MV-4-11 (cell line): ENCODE data around the gene EXOSC5.
"Not testable (repeated sequence)": the region's sequence is repeated elsewhere in the genome, so short reads cannot be mapped to it uniquely, and the experiment has no call there.

ENCODE experiments used
- DNase-seq: peaks from one replicate; lab custom pipeline; 2025; lab: John Stamatoyannopoulos, UW

The EXOSC5 gene

GRCh38 chr19:41397086-41398049, at the start of gene EXOSC5, which contains the start of gene BCKDHA:
TSS of gene EXOSC5 (minus strand) at chr19:41397359. CDS start at chr19:41397328, 31 bp downstream.
TSS of gene BCKDHA (plus strand) at chr19:41397818. CDS start at chr19:41397828, 10 bp downstream.
- DNase-seq, result peak; percentile 100

DNA sequence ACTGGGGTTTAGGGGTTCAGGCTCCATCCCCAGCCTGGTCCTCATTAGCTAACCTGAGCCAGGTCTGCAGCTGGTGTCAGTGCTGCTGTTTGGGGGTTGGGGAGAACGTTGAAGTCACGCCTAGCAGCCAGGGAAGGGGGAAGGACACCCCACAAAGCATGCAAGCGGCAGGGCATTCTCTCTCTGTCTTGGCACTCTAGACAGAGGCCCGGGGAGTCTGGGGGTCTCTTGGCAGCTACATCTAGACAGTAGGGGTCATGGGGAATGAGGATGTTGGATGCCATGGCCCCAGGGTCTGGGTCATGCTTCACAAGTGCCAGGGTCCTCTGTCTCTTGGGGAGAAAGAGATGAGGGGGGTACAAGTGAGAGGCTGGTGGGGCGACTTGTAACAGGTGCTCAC, 48.4 kb upstream of the EXOSC5 start:
- DNase-seq, result no peak

DNA sequence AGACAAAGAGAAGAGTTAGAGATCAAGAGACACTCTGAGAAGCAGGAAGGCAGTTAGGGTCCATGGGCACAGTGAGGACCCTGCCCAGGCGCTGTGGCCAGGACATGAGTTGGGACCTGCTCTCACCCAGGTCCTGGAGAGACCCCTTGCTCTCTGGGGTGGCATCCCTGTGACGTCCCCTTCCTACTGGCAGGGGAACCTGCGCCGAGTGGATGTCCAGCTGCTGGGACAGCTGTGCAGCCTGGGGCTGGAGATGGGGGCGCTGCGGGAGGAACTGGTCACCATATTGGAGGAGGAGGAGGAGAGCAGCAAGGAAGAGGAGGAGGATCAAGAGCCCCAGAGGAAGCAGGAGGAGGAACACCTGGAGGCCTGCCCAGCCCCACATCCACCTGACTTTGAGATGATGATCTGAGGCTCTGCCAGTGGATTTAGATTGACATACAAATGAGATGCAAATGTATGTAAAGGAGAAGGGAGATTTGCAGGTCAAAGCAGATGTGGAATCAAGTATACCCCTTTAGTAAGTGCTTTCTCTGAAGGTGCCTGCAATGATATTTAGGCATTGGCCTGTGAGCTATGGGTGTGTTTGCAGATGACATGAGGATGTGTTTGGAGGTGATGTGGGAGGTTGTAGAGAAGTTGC, 46.8 kb upstream of the EXOSC5 start:
- DNase-seq, result no peak

DNA sequence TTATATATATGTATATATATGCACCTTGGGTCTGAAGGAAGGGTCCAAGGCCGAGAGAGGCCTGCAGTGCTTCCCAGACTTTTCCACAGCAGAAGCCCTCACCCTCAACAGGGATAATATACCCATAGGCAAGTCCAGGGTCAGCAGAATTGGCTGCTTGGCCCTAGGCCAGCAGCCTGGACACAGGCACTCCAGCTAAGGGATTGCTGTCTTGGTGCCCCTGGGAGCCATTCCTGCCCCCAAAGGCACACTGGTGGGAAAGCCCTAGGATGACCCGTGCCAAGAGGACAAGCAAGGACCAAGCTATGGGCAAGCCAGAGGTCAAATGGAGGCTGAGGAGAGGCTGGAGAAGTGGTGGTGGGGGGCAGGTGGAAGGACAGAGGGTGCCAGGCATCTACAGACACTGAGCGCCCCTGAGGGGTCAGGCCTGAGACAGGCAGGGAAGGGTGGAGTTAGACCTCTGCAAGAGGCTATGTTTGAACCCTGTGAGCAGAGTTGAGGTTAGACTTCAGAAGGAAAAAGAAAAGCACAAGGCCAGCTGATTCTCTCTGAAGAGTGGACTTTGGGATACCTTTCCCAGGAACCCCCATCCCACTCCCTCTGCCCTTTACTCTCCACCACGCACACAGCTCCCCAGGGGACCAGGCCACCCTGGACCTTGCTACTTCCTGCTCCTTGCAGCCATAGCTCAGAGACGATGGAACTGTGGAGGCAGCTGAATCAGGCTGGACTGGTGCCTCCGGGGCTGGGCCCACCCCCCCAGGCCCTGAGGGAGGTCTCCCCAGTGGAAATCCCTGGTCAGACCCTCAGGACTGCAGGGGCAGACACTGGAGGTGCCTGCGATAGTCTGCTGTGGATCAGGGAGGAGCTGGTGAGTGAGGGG, 45.6 kb upstream of the EXOSC5 start, which contains the start of gene ERICH4:
ERICH4 (plus strand) TSS at position 684 of the 883 bp plus-strand sequence; CDS start at position 698, 14 bp downstream.
- DNase-seq, result peak; percentile 40

DNA sequence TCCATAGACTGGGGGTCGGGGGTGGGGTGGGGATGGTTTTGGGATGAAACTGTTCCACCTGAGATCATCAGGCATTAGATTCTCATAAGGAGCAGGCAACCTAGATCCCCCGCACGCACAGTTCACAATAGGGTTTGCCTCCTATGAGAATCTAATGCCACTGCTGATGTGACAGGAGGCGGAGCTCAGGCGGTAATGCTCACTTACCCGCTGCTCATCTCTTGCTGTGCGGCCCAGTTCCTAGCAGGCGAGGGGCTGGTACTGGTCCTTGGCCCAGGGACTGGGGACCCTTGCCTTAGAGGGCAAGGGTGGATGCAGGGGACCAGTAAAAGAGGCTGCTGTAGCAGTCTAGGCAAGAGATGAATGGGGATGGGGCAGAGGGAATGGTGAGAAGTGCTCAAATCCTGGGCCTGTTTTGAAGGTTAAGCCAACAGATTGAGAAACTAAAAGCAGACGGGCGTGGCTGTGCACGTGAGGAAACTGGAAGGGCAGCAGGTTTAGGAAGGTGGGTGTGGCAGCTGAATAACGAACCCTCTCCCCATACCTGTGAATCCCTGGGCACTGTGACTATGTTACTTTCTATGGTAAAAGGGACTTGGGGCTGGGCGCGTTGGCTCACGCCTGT, 44.3 kb upstream of the EXOSC5 start:
- no peak for DNase-seq

- peak; percentile 99 for DNase-seq
Measured at GRCh38 chr19:41439441-41440222, 42.5 kb upstream of the EXOSC5 start, which contains the start of gene DMAC2. TSS of gene DMAC2 (minus strand) at chr19:41439912. CDS start at chr19:41439899, 13 bp downstream.

DNA sequence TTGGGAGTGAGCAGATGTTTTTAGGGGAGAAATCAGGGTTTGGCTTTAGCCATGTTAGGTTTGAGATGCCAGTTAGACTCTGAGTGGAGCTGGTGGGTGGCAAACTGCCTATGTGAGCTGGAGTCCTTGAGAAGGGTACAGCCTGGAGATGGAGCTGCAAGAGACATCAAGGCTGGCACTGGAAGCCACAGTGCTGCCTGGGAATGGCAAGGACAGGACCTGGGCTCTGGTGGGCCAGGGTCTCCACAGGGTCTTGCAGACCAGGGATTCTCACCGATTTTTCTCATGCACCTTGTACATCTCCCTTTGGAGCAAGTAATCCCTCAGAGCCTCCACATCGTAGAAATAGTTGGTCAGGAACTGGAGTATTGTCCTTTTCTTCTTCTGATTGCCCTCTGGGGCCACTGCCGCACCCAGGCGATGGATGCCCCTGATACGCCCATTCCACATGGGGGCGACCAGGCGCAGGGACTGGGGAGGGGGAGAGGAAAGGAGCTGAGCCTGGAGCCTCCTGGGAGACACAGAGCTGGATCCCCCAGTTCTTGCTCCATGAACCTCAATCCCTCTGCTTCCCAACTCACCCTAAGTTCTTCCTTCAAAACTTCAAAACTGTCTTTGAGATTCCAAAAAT, 40.9 kb upstream of the EXOSC5 start:
- no peak for DNase-seq

GRCh38 chr19:41436674-41436951, 39.5 kb upstream of the EXOSC5 start:
- DNase-seq, result no peak

DNA sequence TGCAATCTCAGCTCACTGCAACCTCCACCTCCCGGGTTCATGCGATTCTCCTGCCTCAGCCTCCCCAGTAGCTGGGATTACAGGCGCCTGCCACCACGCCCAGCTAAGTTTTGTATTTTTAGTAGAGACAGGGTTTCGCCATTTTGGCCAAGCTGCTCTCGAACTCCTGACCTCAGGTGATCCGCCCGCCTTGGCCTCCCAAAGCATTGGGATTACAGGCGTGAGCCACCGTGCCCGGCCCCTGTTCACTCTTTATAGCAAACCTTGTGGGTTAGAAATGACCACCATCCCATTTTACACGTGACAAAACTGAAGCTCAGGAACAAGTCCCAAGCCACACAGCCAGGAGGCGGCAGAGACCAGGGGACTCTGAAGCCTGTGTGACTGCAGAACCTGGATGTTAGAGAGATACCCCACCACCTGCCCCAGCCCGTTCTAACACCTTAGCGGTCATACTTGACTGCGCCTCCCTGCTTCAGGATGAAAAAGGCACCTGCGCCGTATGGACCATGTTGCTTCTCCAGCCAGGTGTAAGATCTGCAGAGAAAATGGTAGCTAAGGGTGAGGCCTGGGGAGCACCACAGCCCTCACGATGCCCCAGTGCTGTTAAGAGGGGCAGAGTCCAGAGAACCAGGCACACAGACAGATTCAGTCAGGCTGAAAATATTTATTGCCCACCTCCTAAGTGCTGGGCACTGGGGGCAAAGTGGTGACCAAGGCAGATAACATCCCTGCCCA, 38.9 kb upstream of the EXOSC5 start:
- no peak for DNase-seq

DNA sequence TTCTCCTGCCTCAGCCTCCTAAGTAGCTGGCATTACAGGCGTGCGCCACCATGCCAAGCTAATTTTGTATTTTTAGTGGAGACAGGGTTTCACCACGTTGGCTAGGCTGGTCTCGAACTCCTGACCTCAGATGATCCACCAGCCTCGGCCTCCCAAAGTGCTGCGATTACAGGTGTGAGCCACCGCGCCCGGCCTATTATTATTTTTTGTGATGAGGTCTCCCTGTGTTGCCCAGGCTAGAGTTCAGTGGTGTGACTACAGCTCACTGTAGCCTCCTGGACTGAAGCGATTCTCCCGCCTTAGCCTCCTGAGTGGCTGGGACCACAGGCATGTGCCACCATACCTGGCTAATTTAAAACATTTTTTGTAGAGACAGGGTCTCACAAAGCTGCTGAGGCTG, 38.2 kb upstream of the EXOSC5 start:
- DNase-seq, result not testable (repeated sequence)

GRCh38 chr19:41434450-41434849, 37.3 kb upstream of the EXOSC5 start:
- DNase-seq, result peak; percentile 47

GRCh38 chr19:41433171-41433570, 36.0 kb upstream of the EXOSC5 start:
- no peak for DNase-seq

DNA sequence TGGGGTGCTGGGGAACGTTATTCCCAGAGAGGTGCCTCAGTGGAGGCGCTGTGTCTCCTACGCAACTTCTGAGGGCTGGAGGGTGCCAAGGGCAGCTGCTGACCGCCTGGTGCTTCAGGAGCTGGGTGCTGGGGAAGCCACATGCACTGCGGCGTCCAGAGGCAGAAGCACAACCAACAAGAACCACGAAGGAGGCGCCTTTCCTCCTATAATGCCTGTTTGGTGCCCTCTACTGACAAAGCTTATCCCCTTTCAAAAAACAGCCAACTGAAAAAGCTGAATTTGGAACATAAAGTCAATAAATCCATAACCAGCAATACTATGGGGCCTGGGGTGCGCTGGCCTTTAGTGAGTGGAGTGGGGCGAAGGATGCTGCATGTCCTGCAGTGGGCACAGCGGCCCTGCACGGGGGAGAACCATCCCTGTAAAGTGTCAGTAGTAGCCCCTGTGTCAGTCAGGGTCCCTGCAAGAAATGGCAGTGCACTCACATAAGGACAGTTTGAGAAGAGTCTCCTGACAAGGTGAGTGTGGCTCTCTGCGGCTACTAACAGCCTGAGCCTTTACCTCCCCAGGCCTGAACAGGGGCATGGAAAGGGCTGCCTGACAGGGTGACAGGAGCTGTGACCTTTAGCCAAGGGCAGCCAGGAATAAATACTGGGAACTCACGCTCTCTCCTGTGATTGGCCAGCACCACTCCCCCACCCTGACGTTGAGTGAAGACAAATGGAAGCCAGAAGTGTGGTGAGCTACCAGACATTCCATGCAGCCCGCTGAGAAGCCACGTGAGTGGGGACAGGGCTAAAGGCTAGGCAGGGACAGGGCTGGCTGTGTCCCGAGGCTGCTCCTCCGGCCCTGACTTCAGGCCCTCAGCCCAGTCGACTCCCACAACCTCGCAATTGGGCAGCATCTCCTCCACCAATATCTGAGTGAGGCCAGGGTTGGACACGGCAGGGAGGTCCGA, 34.5 kb upstream of the EXOSC5 start:
- peak; percentile 83 for DNase-seq

GRCh38 chr19:41430922-41431321, 33.8 kb upstream of the EXOSC5 start:
- DNase-seq, result peak; percentile 45

DNA sequence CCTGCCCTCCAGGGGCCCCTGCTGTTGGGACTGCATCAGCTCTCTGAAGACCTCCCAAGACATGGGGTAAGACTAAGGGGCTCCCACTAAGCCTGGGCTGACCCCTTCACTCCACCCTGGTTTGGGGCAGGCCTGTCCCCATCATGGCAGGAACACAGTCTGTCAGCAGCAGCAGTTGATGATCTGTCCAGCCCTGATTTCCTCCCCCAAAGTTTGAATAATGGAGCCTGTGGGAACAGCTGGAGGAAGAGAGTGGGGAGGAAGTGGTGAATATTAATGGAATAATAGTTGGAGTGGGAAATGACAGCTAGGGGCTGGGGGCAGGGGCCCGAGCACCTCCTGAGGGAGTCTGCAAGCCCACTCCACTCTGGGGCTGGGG, 31.3 kb upstream of the EXOSC5 start:
- DNase-seq, result no peak

GRCh38 chr19:41427647-41428480, 30.7 kb upstream of the EXOSC5 start:
- no peak for DNase-seq

GRCh38 chr19:41426952-41427646, 29.9 kb upstream of the EXOSC5 start, which contains the start of gene B3GNT8:
TSS of gene B3GNT8 (minus strand) at chr19:41427374. CDS start at chr19:41426778, 596 bp downstream.
- DNase-seq, result peak; percentile 42
